Mesendoderm (in vitro differentiated cells): ENCODE results near the gene CAMTA1. TPM values are rescaled to one million over a fixed set of nuclear protein-coding genes. Genes with fewer than 3 reads are reported as not detected.

Experiments
- DNase-seq: peaks from one replicate; pipeline ENCODE4 v3.0.0; 2013
- H2AK5ac ChIP-seq: 2 replicates; pipeline ENCODE4 v1.6.1; 2013; ENCODE audit warnings: low read length, inconsistent platforms
- H2BK120ac ChIP-seq: 2 replicates; pipeline ENCODE4 v1.6.1; 2013; ENCODE audit warnings: low read depth, mild to moderate bottlenecking, low read length, moderate library complexity, mixed read lengths
- H2BK15ac ChIP-seq: replicated peaks from 2 replicates; pipeline ENCODE4 v1.6.1; 2013; ENCODE audit warnings: low read depth, mild to moderate bottlenecking, moderate library complexity
- H2BK5ac ChIP-seq: 2 replicates; pipeline ENCODE4 v1.6.1; 2013; ENCODE audit warnings: low read length, inconsistent platforms
- H3K18ac ChIP-seq: 2 replicates; pipeline ENCODE4 v1.6.1; 2013; ENCODE audit warnings: mild to moderate bottlenecking, low read length, mixed read lengths
- H3K23ac ChIP-seq: one replicate; pipeline ENCODE4 v1.6.1; 2013; ENCODE audit warnings: low read length
- H3K27ac ChIP-seq: 2 replicates; pipeline ENCODE4 v1.5.1; 2013; ENCODE audit warnings: low read depth, mild to moderate bottlenecking, inconsistent platforms, low read length, moderate library complexity
- H3K27me3 ChIP-seq: 2 replicates; pipeline ENCODE4 v1.6.1; 2013; ENCODE audit warnings: low read length, control low read depth, mild to moderate bottlenecking, inconsistent platforms; ENCODE audit not compliant: insufficient read depth, poor library complexity
- H3K36me3 ChIP-seq: 2 replicates; pipeline ENCODE4 v1.6.1; 2013; ENCODE audit warnings: low read length, inconsistent platforms; ENCODE audit not compliant: control insufficient read depth, insufficient read depth
- H3K4ac ChIP-seq: one replicate; pipeline ENCODE4 v1.6.1; 2013; ENCODE audit warnings: low read depth, mild to moderate bottlenecking, low read length, moderate library complexity
- H3K4me1 ChIP-seq: 2 replicates; pipeline ENCODE4 v1.6.1; 2013; ENCODE audit warnings: low read depth, low read length, inconsistent platforms; ENCODE audit not compliant: control insufficient read depth
- H3K4me2 ChIP-seq: 2 replicates; pipeline ENCODE4 v1.6.1; 2013; ENCODE audit warnings: low read length
- H3K4me3 ChIP-seq: 2 replicates; pipeline ENCODE4 v1.5.1; 2013; ENCODE audit warnings: mild to moderate bottlenecking, low read length
- H3K56ac ChIP-seq: one replicate; pipeline ENCODE4 v1.6.1; 2013; ENCODE audit warnings: low read length
- H3K79me1 ChIP-seq: 2 replicates; pipeline ENCODE4 v1.6.1; 2013; ENCODE audit warnings: low read length, inconsistent platforms
- H3K79me2 ChIP-seq: 2 replicates; pipeline ENCODE4 v1.6.1; 2013; ENCODE audit warnings: mild to moderate bottlenecking, low read length; ENCODE audit not compliant: control insufficient read depth, insufficient read depth
- H3K9ac ChIP-seq: 2 replicates; pipeline ENCODE4 v1.6.1; 2013; ENCODE audit warnings: low read length, inconsistent platforms
- H4K5ac ChIP-seq: one replicate; pipeline ENCODE4 v1.6.1; 2013; ENCODE audit warnings: low read length
- H4K8ac ChIP-seq: one replicate; pipeline ENCODE4 v1.6.1; 2013; ENCODE audit warnings: low read depth, mild to moderate bottlenecking, control low read depth, low read length, moderate library complexity
- WGBS: extraction: QIAGEN DNeasy Blood & Tissue Kit; methylation state at CpG from one replicate; pipeline ENCODE4 v1.1.7; 2013; ENCODE audit warnings: low lambda C conversion rate, missing lambda C conversion rate; ENCODE audit not compliant: insufficient coverage; ENCODE audit errors: extremely low coverage; 5-methylcytosine and 5-hydroxymethylcytosine counted together
- small RNA-seq: library from polyadenylated mRNA; stranded (forward); fragments of <200 nt; extraction: miRNeasy Mini kit (QIAGEN cat#:217004); gene quantifications from one replicate; pipeline ENCODE3, GENCODE V24; 2013; ENCODE audit not compliant: insufficient read depth

The CAMTA1 gene

DNA sequence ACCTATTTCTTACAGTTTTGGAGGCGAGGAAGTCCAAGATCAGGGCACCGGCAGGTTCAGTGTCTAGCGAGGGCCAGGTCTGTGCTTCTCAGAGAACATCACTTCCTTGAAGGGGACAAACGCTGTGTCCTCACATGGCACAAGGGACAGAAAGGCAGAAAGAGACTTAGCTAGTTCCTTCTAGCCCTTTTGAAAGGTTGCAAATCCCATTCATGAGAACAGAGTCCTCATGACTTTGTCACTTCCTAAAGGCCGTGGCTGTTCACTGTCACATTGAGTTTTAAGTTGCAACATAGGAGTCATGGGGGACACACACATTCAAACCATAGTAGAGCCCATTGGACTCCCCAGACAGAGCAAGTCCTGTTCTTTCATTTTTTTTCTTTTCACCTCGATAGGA lies 1026.2 kb downstream of the CAMTA1 start:
- H2BK120ac ChIP-seq = no peak overlapping the region
- no peaks in the 10 kb centered on the region for H3K79me2 ChIP-seq
- no peak overlapping the region for H4K8ac ChIP-seq
- H3K9ac ChIP-seq = no peak overlapping the region
- H3K4ac ChIP-seq = no peak overlapping the region
- H3K27me3 ChIP-seq = no peaks in the 10 kb centered on the region
- no peak overlapping the region for H3K18ac ChIP-seq
- H3K56ac ChIP-seq = no peak overlapping the region
- no peak overlapping the region for H3K27ac ChIP-seq
- H2BK5ac ChIP-seq = no peak overlapping the region
- no peak for DNase-seq
- H3K36me3 ChIP-seq = no peaks in the 10 kb centered on the region
- H3K4me3 ChIP-seq = no peak overlapping the region
- no peak overlapping the region for H2BK15ac ChIP-seq
- no peak overlapping the region for H3K23ac ChIP-seq
- WGBS = no CpG with 5 or more reads among the region's 6 CpGs
- no peaks in the 10 kb centered on the region for H3K4me1 ChIP-seq
- no peak overlapping the region for H3K4me2 ChIP-seq
- H4K5ac ChIP-seq = no peak overlapping the region
- no peaks in the 10 kb centered on the region for H3K79me1 ChIP-seq
- no peak overlapping the region for H2AK5ac ChIP-seq

DNA sequence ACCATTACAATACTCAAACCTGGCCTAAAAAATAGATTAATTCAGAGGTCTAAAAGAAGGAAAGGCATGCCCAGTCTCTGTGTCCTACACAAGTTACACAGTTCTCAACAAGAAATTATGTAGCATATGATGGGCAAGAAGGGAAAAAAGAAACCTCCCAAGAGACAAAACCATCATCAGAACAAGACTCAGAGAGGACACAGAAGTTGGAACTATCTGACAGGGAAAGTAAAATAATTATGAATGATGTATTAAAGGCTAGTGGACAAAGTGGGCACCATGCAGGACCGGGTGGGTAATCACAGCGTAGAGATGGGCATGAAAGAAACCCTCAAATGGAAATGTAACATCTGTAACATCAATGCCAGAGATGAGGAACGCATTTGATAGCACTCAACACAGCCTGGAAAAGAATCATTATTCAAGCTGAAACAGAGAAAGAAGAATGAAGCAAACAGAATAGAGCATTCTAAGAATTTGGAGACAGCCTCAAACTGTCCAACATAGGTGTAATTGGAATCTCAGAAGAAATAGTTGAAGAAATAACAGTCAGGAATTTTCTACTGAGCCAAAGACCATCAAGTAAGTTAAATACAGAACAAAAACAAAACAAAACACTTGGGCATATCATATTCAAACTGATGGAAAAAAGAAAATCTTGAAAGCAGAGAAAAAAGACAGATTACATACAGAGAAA lies 1028.6 kb downstream of the CAMTA1 start:
- no peak overlapping the region for H3K56ac ChIP-seq
- H4K5ac ChIP-seq = no peak overlapping the region
- no peak overlapping the region for H3K23ac ChIP-seq
- DNase-seq = no peak
- no peaks in the 10 kb centered on the region for H3K36me3 ChIP-seq
- H2AK5ac ChIP-seq = no peak overlapping the region
- no peak overlapping the region for H3K27ac ChIP-seq
- no peak overlapping the region for H4K8ac ChIP-seq
- H3K4me2 ChIP-seq = no peak overlapping the region
- no peak overlapping the region for H3K18ac ChIP-seq
- H3K27me3 ChIP-seq = no peaks in the 10 kb centered on the region
- no CpG with 5 or more reads among the region's 3 CpGs for WGBS
- no peak overlapping the region for H2BK5ac ChIP-seq
- no peak overlapping the region for H2BK15ac ChIP-seq
- no peak overlapping the region for H2BK120ac ChIP-seq
- H3K4ac ChIP-seq = no peak overlapping the region
- H3K79me1 ChIP-seq = no peaks in the 10 kb centered on the region
- H3K4me3 ChIP-seq = no peak overlapping the region
- H3K4me1 ChIP-seq = no peaks in the 10 kb centered on the region
- no peak overlapping the region for H3K9ac ChIP-seq
- no peaks in the 10 kb centered on the region for H3K79me2 ChIP-seq

Small RNAs within 50 kb of the gene (small RNA-seq; reads per million reads assigned to genes)
- gene AL359881.1 (not detected), gene AL590128.1 (not detected), gene RNU1-8P (not detected)
